K562 (cell line): ENCODE data around the gene CDC20. TPM values are rescaled to one million over a fixed set of nuclear protein-coding genes. Genes with fewer than 3 reads are reported as not detected.

ENCODE experiments used
- ADNP ChIP-seq: fragments of 200-800 bp; sonication (Bioruptor generic); IDR thresholded peaks from 2 replicates; pipeline ENCODE4 v1.6.1; 2016; ENCODE audit warnings: missing genetic modification characterization, missing compliant biosample characterization
- C11orf30 ChIP-seq: fragments of 450-650 bp; IDR thresholded peaks from 2 replicates; pipeline ENCODE4 v1.6.1; 2016; ENCODE audit warnings: low read depth, mild to moderate bottlenecking
- CHCHD3 ChIP-seq: fragments of 250-450 bp; sonication (Bioruptor Pico); IDR thresholded peaks from 2 replicates; pipeline ENCODE4 v2.1.2; 2022; ENCODE audit warnings: mild to moderate bottlenecking
- JUND ChIP-seq, 2 experiments: IDR thresholded peaks; 2 replicates in 1 of 2; 3 replicates in 1 of 2; pipeline ENCODE4 v1.6.1; 2011; ENCODE audit warnings: borderline replicate concordance in 2 of 2, low read depth in 2 of 2, low read length in 2 of 2, improper control_type of control experiment in 1 of 2, missing biosample characterization in 1 of 2, missing genetic modification characterization in 1 of 2, missing genetic modification reagents in 1 of 2
- KLF1 ChIP-seq: fragments of 450-650 bp; IDR thresholded peaks from 2 replicates; pipeline ENCODE4 v1.6.1; 2016; ENCODE audit warnings: missing genetic modification characterization, missing compliant biosample characterization
- MTF1 ChIP-seq: fragments of 250-450 bp; sonication (Bioruptor Pico); IDR thresholded peaks from 2 replicates; pipeline ENCODE4 v1.9.0; 2021; ENCODE audit warnings: moderate library complexity, mild to moderate bottlenecking, inconsistent platforms, borderline replicate concordance
- POLR2AphosphoS5 ChIP-seq: IDR thresholded peaks from 2 replicates; pipeline ENCODE4 v1.6.1; 2011; ENCODE audit warnings: mild to moderate bottlenecking, low read depth, low read length, moderate library complexity; ENCODE audit not compliant: control insufficient read depth, insufficient read depth
- POLR3G ChIP-seq: IDR thresholded peaks from 2 replicates; pipeline ENCODE4 v1.6.1; 2011; ENCODE audit not compliant: insufficient read length, insufficient replicate concordance; ENCODE audit errors: extremely low read depth
- PTTG1 ChIP-seq: fragments of 450-650 bp; IDR thresholded peaks from 2 replicates; pipeline ENCODE4 v1.6.1; 2016; ENCODE audit warnings: low read depth, mild to moderate bottlenecking, missing genetic modification characterization, missing compliant biosample characterization
- RBM34 ChIP-seq: fragments of 200-400 bp; formaldehyde crosslinking; IDR thresholded peaks from 2 replicates; pipeline ENCODE4 v1.6.1; 2018; ENCODE audit warnings: low read length, borderline replicate concordance; ENCODE audit not compliant: insufficient read depth
- SNIP1 ChIP-seq: fragments of 450-650 bp; IDR thresholded peaks from 2 replicates; pipeline ENCODE4 v1.7.1; 2017; ENCODE audit warnings: low read depth, mild to moderate bottlenecking
- SOX6 ChIP-seq: fragments of 450-650 bp; IDR thresholded peaks from 2 replicates; pipeline ENCODE4 v1.6.1; 2014; ENCODE audit warnings: mild to moderate bottlenecking
- ZFX ChIP-seq: sonication (generic); formaldehyde crosslinking; IDR thresholded peaks from 2 replicates; pipeline ENCODE4 v1.8.0; 2022; ENCODE audit warnings: mild to moderate bottlenecking, missing genetic modification reagents, moderate library complexity
- ZKSCAN8 ChIP-seq: fragments of 200-800 bp; sonication (Bioruptor generic); IDR thresholded peaks from 2 replicates; pipeline ENCODE4 v1.6.1; 2016; ENCODE audit warnings: missing genetic modification characterization, missing compliant biosample characterization
- ZNF197 ChIP-seq: fragments of 200-800 bp; sonication (Bioruptor generic); IDR thresholded peaks from 2 replicates; pipeline ENCODE4 v1.6.1; 2016; ENCODE audit warnings: low read depth, missing genetic modification characterization, missing compliant biosample characterization
- ZNF778 ChIP-seq: fragments of 450-650 bp; formaldehyde crosslinking; IDR thresholded peaks from 2 replicates; pipeline ENCODE4 v1.4.0; 2020; ENCODE audit warnings: mild to moderate bottlenecking, moderate library complexity
- polyA plus RNA-seq, 8 experiments: library from polyadenylated mRNA; depleted of rRNA in 4 of 8; stranded (reverse) in 5 of 8; unstranded in 3 of 8; fragments of >200 nt; fragmentation: Nextera tagmentation in 2 of 8; fragmentation: Illumina TruSeq in 1 of 8; extraction: Ambion mirVana in 2 of 8; extraction: Trizol in 1 of 8; gene quantifications; 2 replicates each; pipeline versions ENCODE4 v1.2.1 to v1.2.3, GENCODE V29; 2011 to 2014; ENCODE audit warnings: inconsistent platforms in 1 of 8, missing spikeins in 1 of 8
- total RNA-seq, 7 experiments: library from RNA; depleted of rRNA in 6 of 7; stranded (reverse); fragments of >200 nt in 6 of 7; fragmentation: Illumina TruSeq in 2 of 7; extraction: Trizol in 2 of 7; gene quantifications; 2 replicates each; pipeline versions ENCODE4 v1.2.1 to v1.2.3, GENCODE V29; 2011 to 2021; ENCODE audit warnings: low replicate concordance in 1 of 7
- TF ChIP-seq, protein P1 (sequence below): fragments of 250-450 bp; sonication (Bioruptor Pico); IDR thresholded peaks from 2 replicates; pipeline ENCODE4 v1.9.0; 2021; ENCODE audit warnings: mild to moderate bottlenecking
- TF ChIP-seq, protein P2 (sequence below): fragments of 450-650 bp; formaldehyde crosslinking; IDR thresholded peaks from 2 replicates; pipeline ENCODE4 v1.4.0; 2022; ENCODE audit warnings: mild to moderate bottlenecking, moderate library complexity
- TF ChIP-seq, protein P3 (sequence below), 2 experiments: fragments of 150-350 bp in 1 of 2; IDR thresholded peaks; 2 replicates each; pipeline ENCODE4 v1.6.1; 2012 to 2016; ENCODE audit warnings: low read depth in 2 of 2, low read length in 2 of 2, mild to moderate bottlenecking in 1 of 2, moderate library complexity in 1 of 2
- TF ChIP-seq, protein P4 (sequence below): fragments of 250-450 bp; sonication (Bioruptor Pico); IDR thresholded peaks from 2 replicates; pipeline ENCODE4 v1.8.0; 2022; ENCODE audit warnings: moderate library complexity, mild to moderate bottlenecking, inconsistent platforms

CDC20 gene
- total and polyA plus RNA-seq, 9 of the 15 experiments (the other 6 are each of a cell fraction or from before 2014, with no cell fraction given) = 45.2 to 224 (median 121) TPM

DNA sequence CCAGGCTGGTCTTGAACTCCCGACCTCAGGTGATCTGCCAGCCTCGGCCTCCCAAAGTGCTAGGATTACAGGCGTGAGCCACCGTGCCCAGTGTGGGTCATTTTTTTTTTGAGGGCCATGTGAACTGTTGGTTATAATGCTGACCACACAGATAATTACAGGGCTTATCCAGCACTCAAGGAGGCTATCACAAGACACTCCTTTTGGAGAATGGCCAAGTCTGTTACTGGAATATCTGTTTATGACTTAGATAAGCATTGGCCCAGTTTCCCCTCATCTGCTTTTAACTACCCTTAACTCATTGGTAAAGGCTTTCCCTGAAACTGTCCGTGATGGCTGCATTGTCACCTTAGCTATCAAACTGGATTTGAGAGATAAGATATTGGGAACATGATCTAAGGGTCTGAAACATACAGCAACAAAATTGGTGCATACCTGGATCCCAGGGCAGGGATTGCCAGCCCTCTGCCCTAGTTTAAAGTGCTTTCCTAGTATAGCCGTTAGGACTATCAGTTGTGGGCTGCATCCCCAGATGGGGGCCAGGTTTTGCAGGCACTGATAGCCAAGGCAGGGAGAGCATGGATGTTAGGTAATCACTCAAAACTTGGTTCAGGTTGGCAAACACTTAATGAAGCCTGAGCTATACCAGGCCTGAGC, 46.6 kb downstream of the CDC20 start (continued):
- TF ChIP-seq ZNF778 (no peak), RBM34 (no peak), KLF1 (tag) (no peak), ZFX (CRISPR knock-in tag) (no peak; the same call in 1 of the 2 replicates), MTF1 (CRISPR knock-in tag) (no peak), CHCHD3 (CRISPR knock-in tag) (no peak), JUND (IDR thresholded peaks at IDR 0.05; ENCODE audit: borderline replicate concordance, low read depth, low read length) (peak; percentile 65; the same call in 1 of the 2 replicates), JUND (tag; IDR thresholded peaks at IDR 0.05; ENCODE audit: borderline replicate concordance, low read depth, low read length) (peak; percentile 52; the same call in 2 of the 3 replicates), POLR3G (no peak), SNIP1 (0 out of 2 replicates have a peak, but pooled peaks have one; percentile 41), ZKSCAN8 (CRISPR knock-in tag) (no peak), C11orf30 (peak; percentile 97), ADNP (tag) (peak; percentile 97), ZNF197 (CRISPR knock-in tag) (peak; percentile 69; the same call in 1 of the 2 replicates), POLR2AphosphoS5 (0 out of 2 replicates have a peak, but pooled peaks have one; percentile 32), SOX6 (peak; percentile 92), PTTG1 (tag) (no peak)
- TF ChIP-seq, protein P1, sequence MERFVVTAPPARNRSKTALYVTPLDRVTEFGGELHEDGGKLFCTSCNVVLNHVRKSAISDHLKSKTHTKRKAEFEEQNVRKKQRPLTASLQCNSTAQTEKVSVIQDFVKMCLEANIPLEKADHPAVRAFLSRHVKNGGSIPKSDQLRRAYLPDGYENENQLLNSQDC (CRISPR knock-in tag) = no peak
- TF ChIP-seq, protein P2, sequence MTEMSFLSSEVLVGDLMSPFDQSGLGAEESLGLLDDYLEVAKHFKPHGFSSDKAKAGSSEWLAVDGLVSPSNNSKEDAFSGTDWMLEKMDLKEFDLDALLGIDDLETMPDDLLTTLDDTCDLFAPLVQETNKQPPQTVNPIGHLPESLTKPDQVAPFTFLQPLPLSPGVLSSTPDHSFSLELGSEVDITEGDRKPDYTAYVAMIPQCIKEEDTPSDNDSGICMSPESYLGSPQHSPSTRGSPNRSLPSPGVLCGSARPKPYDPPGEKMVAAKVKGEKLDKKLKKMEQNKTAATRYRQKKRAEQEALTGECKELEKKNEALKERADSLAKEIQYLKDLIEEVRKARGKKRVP (CRISPR knock-in tag) = 0 out of 2 replicates have a peak, but pooled peaks have one; percentile 53
- TF ChIP-seq, protein P3, sequence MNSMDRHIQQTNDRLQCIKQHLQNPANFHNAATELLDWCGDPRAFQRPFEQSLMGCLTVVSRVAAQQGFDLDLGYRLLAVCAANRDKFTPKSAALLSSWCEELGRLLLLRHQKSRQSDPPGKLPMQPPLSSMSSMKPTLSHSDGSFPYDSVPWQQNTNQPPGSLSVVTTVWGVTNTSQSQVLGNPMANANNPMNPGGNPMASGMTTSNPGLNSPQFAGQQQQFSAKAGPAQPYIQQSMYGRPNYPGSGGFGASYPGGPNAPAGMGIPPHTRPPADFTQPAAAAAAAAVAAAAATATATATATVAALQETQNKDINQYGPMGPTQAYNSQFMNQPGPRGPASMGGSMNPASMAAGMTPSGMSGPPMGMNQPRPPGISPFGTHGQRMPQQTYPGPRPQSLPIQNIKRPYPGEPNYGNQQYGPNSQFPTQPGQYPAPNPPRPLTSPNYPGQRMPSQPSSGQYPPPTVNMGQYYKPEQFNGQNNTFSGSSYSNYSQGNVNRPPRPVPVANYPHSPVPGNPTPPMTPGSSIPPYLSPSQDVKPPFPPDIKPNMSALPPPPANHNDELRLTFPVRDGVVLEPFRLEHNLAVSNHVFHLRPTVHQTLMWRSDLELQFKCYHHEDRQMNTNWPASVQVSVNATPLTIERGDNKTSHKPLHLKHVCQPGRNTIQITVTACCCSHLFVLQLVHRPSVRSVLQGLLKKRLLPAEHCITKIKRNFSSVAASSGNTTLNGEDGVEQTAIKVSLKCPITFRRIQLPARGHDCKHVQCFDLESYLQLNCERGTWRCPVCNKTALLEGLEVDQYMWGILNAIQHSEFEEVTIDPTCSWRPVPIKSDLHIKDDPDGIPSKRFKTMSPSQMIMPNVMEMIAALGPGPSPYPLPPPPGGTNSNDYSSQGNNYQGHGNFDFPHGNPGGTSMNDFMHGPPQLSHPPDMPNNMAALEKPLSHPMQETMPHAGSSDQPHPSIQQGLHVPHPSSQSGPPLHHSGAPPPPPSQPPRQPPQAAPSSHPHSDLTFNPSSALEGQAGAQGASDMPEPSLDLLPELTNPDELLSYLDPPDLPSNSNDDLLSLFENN (IDR thresholded peaks at IDR 0.05; ENCODE audit: low read depth in 2 of 2, low read length in 2 of 2) = no peak
- TF ChIP-seq, protein P4, sequence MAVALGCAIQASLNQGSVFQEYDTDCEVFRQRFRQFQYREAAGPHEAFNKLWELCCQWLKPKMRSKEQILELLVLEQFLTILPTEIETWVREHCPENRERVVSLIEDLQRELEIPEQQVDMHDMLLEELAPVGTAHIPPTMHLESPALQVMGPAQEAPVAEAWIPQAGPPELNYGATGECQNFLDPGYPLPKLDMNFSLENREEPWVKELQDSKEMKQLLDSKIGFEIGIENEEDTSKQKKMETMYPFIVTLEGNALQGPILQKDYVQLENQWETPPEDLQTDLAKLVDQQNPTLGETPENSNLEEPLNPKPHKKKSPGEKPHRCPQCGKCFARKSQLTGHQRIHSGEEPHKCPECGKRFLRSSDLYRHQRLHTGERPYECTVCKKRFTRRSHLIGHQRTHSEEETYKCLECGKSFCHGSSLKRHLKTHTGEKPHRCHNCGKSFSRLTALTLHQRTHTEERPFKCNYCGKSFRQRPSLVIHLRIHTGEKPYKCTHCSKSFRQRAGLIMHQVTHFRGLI (CRISPR knock-in tag) = no peak
